OCI-LY3 (cell line): ENCODE results near the gene TBXAS1.

Experiments
- CTCF ChIP-seq: fragments of 200-600, 300-600 bp; sonication (generic); IDR thresholded peaks from 2 replicates; pipeline ENCODE4 v1.5.1; 2014; ENCODE audit warnings: antibody characterized with exemption, low read length, low read depth
- EZH2phosphoT487 ChIP-seq: fragments of 200-600 bp; shearing (Covaris generic); IDR thresholded peaks from 2 replicates; pipeline ENCODE4 v1.6.1; 2018; ENCODE audit warnings: antibody characterized with exemption, mixed run types, low read depth

GRCh38 chr7:139995017-139995915 is 166.2 kb downstream of the TBXAS1 start:
- TF ChIP-seq CTCF (no peak), EZH2phosphoT487 (no peak)
